Erythroblast (primary cell): ENCODE results near the gene APBB2.

ENCODE experiments used
- GATA1 ChIP-seq: IDR thresholded peaks from 2 replicates; pipeline ENCODE4 v1.6.1; 2011; ENCODE audit warnings: low read depth, mild to moderate bottlenecking, control low read depth, low read length, moderate library complexity
- POLR2A ChIP-seq: IDR thresholded peaks from 2 replicates; pipeline ENCODE4 v1.6.1; 2011; ENCODE audit warnings: mild to moderate bottlenecking, low read length

DNA sequence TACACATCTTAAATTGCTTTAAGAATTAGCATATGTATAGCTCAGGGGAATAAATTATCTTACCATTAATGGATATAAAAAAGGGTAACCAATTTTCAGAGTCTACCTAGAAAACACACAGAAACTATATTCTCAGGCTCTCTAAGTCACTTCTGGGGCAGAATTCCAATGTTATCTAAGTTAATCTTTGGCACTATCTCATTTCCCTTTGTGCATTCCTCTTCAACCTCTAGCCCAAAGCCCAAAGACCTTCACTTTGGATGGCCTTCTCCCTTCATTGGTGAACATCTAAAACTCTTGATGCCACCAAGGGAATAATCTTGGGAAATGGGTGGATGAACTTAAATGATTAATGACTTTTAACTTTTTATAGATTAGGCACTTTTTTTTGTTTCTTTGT is 108.3 kb downstream of the APBB2 start:
- TF ChIP-seq POLR2A (no peak), GATA1 (no peak)
